Measurements from ENCODE around the gene CHRNA7. TPM values are rescaled to one million over a fixed set of nuclear protein-coding genes. Genes with fewer than 3 reads are reported as not detected.

Gene CHRNA7
- polyA plus RNA-seq, 1 of the 3 experiments (the other 2 are of a cell fraction), result 0.38 TPM

- Histone ChIP-seq H3K9ac (no peak overlapping the region), H4K20me1 (ENCODE audit: insufficient read depth) (no peaks in the 10 kb centered on the region), H3K27me3 (ENCODE audit: insufficient read depth) (no peaks in the 10 kb centered on the region), H3F3A (replicated peaks; ENCODE audit: insufficient read depth) (no peaks in the 10 kb centered on the region), H2AFZ (ENCODE audit: low read depth) (no peak overlapping the region), H3K9me3 (no peaks in the 10 kb centered on the region), H3K4me1 (ENCODE audit: control insufficient read depth in 1 of 2, insufficient read depth in 2 of 2, low read depth in 1 of 2, low read length in 1 of 2) (peaks cover 0 to 60% of the 10 kb centered on the region in 2 experiments; a peak in 2 of 4 replicates), H3K4me2 (no peak overlapping the region), H3K4me3 (ENCODE audit: low read depth in 2 of 2, low read length in 1 of 2) (no peak overlapping the region), H3K9me2 (no peaks in the 10 kb centered on the region), H3K79me2 (ENCODE audit: insufficient read depth) (no peaks in the 10 kb centered on the region), H3K27ac (ENCODE audit: low read depth in 2 of 2, low read length in 1 of 2) (peak overlapping the region in 1 of 2 experiments; percentile 93; a peak in 2 of 4 replicates), H3K36me3 (replicated peaks in 1 of 2; ENCODE audit: control insufficient read depth in 1 of 2, insufficient read depth in 2 of 2, low read length in 1 of 2) (no peaks in the 10 kb centered on the region)
- DNase-seq, result no peak
- TF ChIP-seq USF1 (IDR thresholded peaks at IDR 0.05; ENCODE audit: borderline replicate concordance, low read depth), result no peak
- no peak for TF ChIP-seq FOXM1 (IDR thresholded peaks at IDR 0.05; ENCODE audit: low read depth)
- no peak for TF ChIP-seq TAF1 (IDR thresholded peaks at IDR 0.05; ENCODE audit: borderline replicate concordance, low read depth, low read length)
- no peak for TF ChIP-seq TCF12 (IDR thresholded peaks at IDR 0.05)
- no peak for TF ChIP-seq NRF1 (IDR thresholded peaks at IDR 0.05; ENCODE audit: low read depth, low read length)
- no peak for TF ChIP-seq CTCF (IDR thresholded peaks at IDR 0.05)
- no peak for TF ChIP-seq REST (IDR thresholded peaks at IDR 0.05; ENCODE audit: low read depth, low read length)
- no peak for TF ChIP-seq MXI1 (IDR thresholded peaks at IDR 0.05; ENCODE audit: low read depth, low read length)
- no peak for TF ChIP-seq SIN3A (IDR thresholded peaks at IDR 0.05; ENCODE audit: borderline replicate concordance, low read depth, low read length)
- TF ChIP-seq EP300 (IDR thresholded peaks at IDR 0.05; ENCODE audit: borderline replicate concordance in 1 of 2, low read depth in 1 of 2, low read length in 1 of 2), result no peak
- TF ChIP-seq EZH2phosphoT487 (IDR thresholded peaks at IDR 0.05; ENCODE audit: borderline replicate concordance, low read depth), result no peak
- no peak for TF ChIP-seq MEF2A (IDR thresholded peaks at IDR 0.05; ENCODE audit: borderline replicate concordance, low read depth)
- no peak for TF ChIP-seq POLR2AphosphoS5 (IDR thresholded peaks at IDR 0.05; ENCODE audit: low read depth, low read length)
- no peak for TF ChIP-seq TEAD4 (IDR thresholded peaks at IDR 0.05; ENCODE audit: borderline replicate concordance, insufficient read depth)
- POLR2A ChIA-PET, result no interaction called here
- 52% methylated on average over 18 of the region's 23 CpGs for WGBS (ENCODE audit: low lambda C conversion rate)
- CTCF ChIA-PET, result interaction anchor here (1.6 to 3.1 kb wide), 4 partner anchors 15 to 146 kb away, joined by 4 to 13 read pairs (median 12); partner anchors contain the start of gene CHRNA7
These were observed 90.5 kb downstream of the CHRNA7 start for GRCh38 chr15:32120577-32121383.

Data from SK-N-SH (cell line).